GM23338 (cell line): ENCODE data around the gene PTPRN2.

Experiments
- CTCF ChIP-seq, 2 experiments: fragments of 200-600 bp in 1 of 2; sonication (generic) in 1 of 2; conservative IDR thresholded peaks; 2 replicates each; pipeline versions ENCODE4 v1.5.1 to v1.6.1; 2016 to 2017; ENCODE audit warnings: antibody characterized with exemption in 2 of 2, low read depth in 2 of 2, mild to moderate bottlenecking in 2 of 2, moderate library complexity in 1 of 2
- EZH2 ChIP-seq: fragments of 200-600 bp; sonication (generic); IDR thresholded peaks from one replicate; pipeline ENCODE4 v1.8.0; 2017; ENCODE audit warnings: antibody characterized with exemption, mild to moderate bottlenecking, low read depth; ENCODE audit not compliant: unreplicated experiment
- JUNB ChIP-seq: IDR thresholded peaks from one replicate; pipeline ENCODE4 v1.6.1; 2016; ENCODE audit warnings: antibody characterized with exemption; ENCODE audit not compliant: unreplicated experiment
- POLR2AphosphoS5 ChIP-seq: IDR thresholded peaks from 2 replicates; pipeline ENCODE4 v1.6.1; 2016; ENCODE audit warnings: antibody characterized with exemption, low read depth
- REST ChIP-seq: IDR thresholded peaks from one replicate; pipeline ENCODE4 v1.6.1; 2018; ENCODE audit warnings: antibody characterized with exemption; ENCODE audit not compliant: unreplicated experiment
- TF ChIP-seq, protein P1 (sequence below): IDR thresholded peaks from 2 replicates; pipeline ENCODE4 v1.6.1; 2016; ENCODE audit warnings: antibody characterized with exemption

GRCh38 chr7:157554393-157555238 is 1033.0 kb downstream of the PTPRN2 start:
- TF ChIP-seq CTCF (conservative IDR thresholded peaks at IDR 0.05; ENCODE audit: low read depth in 2 of 2) (no peak), EZH2 (no peak), POLR2AphosphoS5 (no peak), JUNB (no peak), REST (no peak)
- TF ChIP-seq, protein P1, sequence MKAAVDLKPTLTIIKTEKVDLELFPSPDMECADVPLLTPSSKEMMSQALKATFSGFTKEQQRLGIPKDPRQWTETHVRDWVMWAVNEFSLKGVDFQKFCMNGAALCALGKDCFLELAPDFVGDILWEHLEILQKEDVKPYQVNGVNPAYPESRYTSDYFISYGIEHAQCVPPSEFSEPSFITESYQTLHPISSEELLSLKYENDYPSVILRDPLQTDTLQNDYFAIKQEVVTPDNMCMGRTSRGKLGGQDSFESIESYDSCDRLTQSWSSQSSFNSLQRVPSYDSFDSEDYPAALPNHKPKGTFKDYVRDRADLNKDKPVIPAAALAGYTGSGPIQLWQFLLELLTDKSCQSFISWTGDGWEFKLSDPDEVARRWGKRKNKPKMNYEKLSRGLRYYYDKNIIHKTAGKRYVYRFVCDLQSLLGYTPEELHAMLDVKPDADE: no peak
